Activated CD8-positive, alpha-beta memory T cell treated with anti-CD3 and anti-CD28 coated beads for 48 hours (primary cell): ENCODE measurements around the gene COL1A1.

ENCODE experiments used
- DNase-seq, 3 experiments: peaks; one replicate each; pipeline ENCODE4 v3.0.0-alpha.2; 2020; ENCODE audit warnings: low read depth in 2 of 3, low spot score in 2 of 3

The COL1A1 gene

DNA sequence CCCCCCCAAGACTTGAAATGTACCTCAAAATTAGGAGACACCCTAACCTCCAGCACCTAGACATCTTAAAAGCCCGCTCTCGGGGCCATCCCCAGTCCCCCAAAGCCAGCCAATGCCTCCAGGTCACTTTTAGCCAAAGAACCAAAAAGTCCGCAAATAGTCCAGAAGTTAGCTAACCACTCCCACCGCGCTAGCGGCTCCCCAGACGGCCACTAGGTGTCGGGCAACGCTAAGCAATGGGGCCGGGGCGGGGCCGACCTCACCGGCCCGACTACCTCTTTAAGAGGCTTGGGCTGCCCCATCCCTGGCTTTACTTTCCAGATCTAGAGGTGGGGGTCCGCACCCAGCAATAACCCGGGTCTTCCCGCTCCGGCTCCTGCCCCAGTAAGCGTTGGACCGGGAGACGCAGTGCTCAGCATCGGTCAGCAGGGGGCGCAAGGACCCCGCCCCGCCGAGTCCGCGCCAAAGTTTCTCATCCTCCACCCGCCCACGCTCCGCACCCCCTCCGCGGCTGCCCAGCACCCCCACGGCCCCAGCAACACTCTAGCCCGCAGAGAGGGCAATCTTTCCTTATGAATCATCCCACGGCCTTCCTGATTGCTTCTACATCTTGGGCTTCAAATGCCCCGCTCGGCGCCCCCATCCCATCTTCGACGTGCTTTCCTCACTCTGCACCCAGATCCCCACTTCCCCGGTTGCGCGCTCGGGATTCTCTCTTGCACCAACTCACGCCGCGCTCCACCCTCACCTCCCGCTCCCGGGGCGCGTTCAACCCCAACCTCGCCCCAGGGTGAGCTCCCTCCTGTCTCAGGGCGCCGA is 765 bp downstream of the COL1A1 start:
- peak; percentile 56 to 84 (median 68) for DNase-seq

DNA sequence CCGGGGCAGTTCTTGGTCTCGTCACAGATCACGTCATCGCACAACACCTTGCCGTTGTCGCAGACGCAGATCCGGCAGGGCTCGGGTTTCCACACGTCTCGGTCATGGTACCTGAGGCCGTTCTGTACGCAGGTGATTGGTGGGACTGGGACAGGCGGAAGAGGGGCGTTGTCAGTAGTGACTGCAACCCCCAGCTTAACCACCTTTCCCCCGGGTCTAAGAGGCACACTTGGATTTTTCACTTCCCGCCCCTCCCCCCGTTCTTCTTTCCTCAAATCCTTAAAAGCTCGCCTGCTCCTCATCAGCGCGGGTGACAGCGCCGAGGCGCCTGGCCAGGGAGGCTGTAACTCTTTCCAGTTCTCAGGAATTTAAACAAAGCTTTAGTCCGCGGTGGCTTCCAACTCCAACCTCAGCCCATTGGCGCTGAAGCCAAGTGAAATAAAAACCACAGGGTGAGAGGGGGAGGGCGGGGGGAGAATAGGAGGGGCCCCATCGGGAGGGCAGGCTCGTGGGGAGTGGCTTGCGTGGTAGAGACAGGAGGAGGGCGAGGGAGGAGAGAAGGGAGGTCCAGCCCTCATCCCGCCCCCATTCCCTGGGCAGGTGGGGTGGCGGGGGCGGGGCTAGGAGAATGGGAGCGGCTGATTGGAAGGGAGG is 1.5 kb downstream of the COL1A1 start:
- DNase-seq: peak in 2 of 3 experiments; percentile 10 to 34

DNA sequence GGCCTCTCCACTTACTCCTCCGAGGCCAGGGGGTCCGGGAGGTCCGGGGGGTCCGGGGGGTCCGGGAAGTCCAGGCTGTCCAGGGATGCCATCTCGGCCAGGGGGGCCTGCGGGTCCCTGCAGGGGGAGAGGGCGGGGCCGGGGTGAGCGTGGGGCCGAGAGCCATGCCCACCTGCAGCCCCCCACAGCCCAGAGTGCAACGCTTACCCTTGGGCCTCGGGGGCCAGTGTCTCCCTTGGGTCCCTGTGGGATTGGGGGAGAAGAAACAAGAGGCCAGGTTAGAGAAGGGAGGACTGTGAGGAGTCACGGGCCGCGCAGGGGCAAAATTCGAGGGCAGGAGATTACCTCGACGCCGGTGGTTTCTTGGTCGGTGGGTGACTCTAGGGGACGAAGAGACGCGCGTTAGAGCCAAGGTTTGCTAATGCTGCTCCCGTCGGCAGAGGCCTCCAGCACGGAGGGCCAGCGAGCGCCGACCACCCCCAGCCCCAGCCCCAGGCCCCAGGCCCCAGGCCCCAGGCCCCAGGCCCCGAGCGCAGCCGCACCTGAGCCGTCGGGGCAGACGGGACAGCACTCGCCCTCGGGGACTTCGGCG is 2.1 kb downstream of the COL1A1 start:
- DNase-seq: no peak

- peak in 2 of 3 experiments; percentile 38 to 39 for DNase-seq
These were observed 3.3 kb downstream of the COL1A1 start for GRCh38 chr17:50198026-50198669.

DNA sequence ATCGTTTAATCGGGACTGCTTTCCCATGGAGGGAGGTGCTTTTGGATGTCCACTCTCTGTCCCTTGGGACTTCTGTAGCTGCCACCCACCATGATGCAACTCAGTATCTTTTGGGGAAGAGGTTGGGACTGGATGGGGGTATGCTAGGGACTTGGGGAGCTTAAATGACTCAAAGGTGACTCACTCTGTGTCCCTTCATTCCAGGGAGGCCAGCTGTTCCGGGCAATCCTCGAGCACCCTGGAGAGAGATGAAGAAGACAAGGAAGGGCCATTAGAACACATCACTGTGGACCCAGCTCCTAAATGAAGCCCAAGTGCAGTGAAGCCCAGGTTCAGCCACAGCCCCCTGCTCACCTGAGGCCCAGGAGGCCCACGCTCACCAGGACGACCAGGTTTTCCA is 4.6 kb downstream of the COL1A1 start:
- DNase-seq: no peak

GRCh38 chr17:50196036-50196435 is 5.4 kb downstream of the COL1A1 start:
- no peak for DNase-seq

DNA sequence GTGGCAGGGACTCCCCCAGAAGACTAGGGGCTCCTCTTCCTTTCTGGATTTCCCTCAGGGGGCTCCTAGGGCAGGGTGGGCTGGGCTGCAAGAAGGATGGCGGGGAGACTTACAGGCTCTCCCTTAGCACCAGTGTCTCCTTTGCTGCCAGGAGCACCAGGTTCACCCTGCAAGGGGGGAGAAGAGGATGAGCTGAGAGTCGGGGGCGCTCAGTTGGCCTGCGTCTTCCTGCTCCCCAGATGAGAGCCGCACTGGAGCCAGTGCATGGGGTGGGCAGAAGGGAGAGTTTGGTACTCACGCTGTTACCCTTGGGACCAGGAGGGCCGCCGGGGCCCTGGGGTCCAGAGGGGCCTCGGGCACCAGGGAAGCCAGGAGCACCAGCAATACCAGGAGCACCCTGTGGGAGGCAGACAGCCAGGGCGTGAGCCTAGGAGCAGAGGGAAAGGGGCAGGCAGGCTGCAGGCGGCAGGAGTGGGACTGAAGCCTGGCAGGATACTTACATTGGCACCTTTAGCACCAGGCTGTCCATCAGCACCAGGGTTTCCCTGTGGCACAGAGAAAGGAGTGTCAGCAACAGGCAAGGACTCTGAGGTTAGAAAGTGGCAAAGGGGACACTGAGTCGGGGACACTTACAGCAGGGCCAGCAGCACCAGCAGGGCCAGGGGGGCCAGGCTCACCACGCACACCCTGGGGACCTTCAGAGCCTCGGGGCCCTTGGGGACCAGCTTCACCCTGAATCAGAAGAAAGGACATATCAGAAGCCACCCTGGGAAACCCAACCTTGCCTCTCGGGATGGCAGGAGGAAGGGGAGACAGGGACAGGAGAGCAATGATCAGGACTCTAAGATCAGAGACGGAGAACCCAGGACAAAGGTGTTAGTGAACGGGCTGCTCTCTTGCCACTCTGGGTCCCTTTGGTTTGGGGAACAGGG is 6.2 kb downstream of the COL1A1 start:
- no peak for DNase-seq

GRCh38 chr17:50194140-50194933 is 7.1 kb downstream of the COL1A1 start:
- DNase-seq: no peak

DNA sequence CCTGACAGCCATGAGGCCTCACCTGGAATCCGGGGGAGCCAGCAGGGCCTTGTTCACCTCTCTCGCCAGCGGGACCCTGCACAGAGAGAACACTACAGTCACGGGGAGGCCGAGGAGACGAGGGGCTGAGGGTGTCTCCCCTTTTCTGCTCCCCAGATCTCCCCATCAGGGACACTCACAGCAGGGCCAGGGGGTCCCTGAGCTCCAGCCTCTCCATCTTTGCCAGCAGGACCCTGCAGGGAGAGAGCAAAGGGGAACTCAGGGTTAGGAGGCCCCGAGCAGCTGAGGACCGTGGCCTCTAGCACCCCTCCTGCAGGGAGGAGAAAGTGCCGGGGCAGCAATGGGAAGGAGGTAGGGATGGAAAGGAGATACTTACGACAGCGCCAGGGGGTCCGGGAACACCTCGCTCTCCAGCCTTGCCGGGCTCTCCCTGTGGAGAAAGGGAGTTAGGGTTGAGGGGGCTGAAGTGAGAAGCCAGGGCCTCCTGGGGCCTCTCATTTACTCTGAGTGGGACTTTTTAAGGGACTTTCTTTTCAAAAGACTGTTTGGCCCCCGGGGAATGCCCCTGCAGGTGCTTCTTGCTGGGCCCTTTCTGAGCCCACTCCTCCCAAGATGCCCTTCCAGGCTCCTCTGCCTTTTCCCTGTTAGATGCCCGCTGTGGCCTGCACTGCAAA is 8.7 kb downstream of the COL1A1 start:
- no peak for DNase-seq

DNA sequence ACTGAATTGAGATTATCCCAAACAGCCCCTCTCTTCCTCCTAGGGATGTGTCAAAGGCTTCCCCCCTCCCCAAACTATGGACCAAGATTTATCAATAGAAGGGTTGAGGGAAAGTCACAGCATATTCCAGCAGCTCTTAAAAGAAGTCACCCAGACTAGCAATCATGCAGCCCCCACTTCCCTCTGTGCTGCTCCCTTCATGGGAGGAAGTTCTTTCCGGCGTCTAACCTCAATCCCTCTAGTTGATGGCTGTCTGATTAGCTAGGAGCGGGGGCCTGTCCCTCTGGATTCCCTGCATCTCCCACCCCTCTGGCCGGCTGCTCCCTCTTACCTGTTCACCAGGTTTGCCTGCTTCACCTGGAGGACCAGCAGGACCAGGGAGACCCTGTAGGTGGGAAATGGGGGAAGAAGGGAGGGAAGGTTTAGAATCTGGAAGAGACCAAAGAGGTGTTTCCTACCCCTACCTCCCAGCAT is 9.2 kb downstream of the COL1A1 start:
- DNase-seq: no peak

- no peak for DNase-seq
These were observed 9.9 kb downstream of the COL1A1 start for GRCh38 chr17:50191359-50192143.

DNA sequence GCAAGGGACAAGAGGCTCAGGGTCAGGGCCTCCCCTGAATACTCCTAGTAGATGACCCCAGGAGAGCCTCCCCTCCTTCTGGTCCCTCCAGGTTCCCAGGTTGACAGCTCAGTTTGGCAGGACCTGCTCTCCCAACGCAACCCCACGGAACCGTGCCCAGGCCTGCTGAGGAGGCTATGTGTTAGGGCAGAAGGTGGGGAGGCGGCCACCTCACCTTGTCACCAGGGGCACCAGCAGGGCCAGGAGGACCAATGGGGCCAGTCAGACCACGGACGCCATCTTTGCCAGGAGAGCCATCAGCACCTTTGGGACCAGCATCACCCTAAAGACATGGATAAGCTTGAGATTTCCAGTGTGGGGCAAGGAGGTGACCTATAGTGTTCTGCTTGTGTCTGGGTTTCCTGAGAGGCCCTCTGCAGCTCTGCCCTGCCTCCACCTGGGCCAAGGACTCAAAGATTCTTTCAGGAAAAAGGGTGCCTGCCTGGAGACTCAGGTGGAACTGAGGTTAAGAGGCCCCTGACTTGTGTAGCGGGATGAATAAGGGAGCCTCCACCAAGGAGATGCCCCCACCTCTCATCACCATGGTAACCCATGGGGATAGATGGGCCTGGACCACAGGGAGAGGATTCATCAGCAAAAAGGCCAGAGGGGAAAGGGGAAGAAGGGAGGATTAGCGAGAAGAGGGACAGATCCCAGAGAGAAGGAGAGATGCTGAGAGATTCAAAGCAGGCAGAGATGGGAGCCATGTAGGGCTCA is 10.7 kb downstream of the COL1A1 start:
- no peak for DNase-seq

DNA sequence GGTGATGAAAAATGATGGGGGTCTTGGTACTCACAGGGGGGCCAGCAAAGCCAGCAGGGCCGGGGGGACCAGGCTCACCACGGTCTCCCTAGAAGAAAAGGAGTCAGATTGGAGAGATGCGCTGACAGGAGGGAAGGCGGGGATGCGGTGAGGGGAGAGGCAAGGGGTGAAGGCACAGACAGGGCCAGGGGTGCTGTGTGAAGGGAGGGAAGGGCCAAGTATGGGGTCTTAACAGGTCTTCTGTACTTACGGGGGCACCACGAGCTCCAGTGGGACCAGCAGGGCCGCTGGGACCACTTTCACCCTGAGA is 11.2 kb downstream of the COL1A1 start:
- DNase-seq: no peak

GRCh38 chr17:50189550-50190292 is 11.7 kb downstream of the COL1A1 start:
- DNase-seq: no peak

DNA sequence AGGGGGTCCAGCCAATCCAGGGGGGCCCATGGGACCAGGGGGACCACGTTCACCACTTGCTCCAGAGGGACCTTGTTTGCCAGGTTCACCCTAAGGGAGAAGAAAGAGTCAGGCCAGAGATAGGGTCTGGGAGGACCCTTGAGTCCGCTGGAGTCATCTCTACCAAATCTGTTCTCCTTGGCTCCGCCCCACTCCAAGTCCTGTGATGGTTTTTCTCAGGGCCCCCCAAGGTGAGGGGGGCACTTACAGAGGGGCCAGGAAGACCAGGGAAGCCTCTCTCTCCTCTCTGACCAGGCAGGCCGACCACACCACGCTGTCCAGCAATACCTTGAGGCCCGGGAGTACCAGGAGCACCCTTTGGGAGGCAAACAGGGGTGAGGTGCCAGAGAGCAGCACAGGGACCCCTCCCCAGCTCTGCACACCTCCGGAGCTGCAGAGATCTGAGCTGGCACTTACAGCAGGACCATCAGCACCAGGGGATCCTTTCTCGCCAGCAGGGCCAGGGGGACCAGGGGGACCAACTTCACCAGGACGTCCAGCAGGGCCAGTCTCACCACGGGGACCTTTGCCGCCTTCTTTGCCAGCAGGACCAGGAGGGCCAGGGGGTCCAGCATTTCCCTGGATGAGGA is 12.4 kb downstream of the COL1A1 start:
- DNase-seq: no peak

GRCh38 chr17:50188531-50188920 is 12.9 kb downstream of the COL1A1 start:
- no peak for DNase-seq
